ENCODE results near the gene GPLD1.

The GPLD1 gene

GRCh38 chr6:24500683-24501082, 11.3 kb upstream of the GPLD1 start:
- Histone ChIP-seq H3K36me3 (ENCODE audit: control insufficient read depth in 1 of 2, insufficient read depth in 2 of 2, low read length in 2 of 2) (peaks cover 3 to 4% of the 10 kb centered on the region in 2 donors), H3K9me3 (ENCODE audit: control insufficient read depth in 1 of 2, low read length in 2 of 2) (no peaks in the 10 kb centered on the region), H3K9ac (ENCODE audit: low read depth in 1 of 2, low read length in 2 of 2) (no peak overlapping the region), H3K27ac (ENCODE audit: low read depth, low read length) (no peak overlapping the region), H3K4me3 (ENCODE audit: low read depth in 1 of 2, low read length in 2 of 2) (no peak overlapping the region), H3K4me1 (ENCODE audit: control insufficient read depth in 1 of 2, insufficient read depth in 2 of 2, low read length in 2 of 2) (peaks cover 0 to 3% of the 10 kb centered on the region in 2 donors), H3K27me3 (ENCODE audit: control insufficient read depth in 1 of 2, insufficient read depth in 2 of 2, low read length in 2 of 2) (no peaks in the 10 kb centered on the region)

- Histone ChIP-seq H3K4me1 (ENCODE audit: control insufficient read depth in 1 of 2, insufficient read depth in 2 of 2, low read length in 2 of 2) (peaks cover 7 to 9% of the 10 kb centered on the region in 2 donors), H3K4me3 (ENCODE audit: low read depth in 1 of 2, low read length in 2 of 2) (no peak overlapping the region), H3K27ac (ENCODE audit: low read depth, low read length) (no peak overlapping the region), H3K36me3 (ENCODE audit: control insufficient read depth in 1 of 2, insufficient read depth in 2 of 2, low read length in 2 of 2) (peaks cover 3 to 4% of the 10 kb centered on the region in 2 donors), H3K9me3 (ENCODE audit: control insufficient read depth in 1 of 2, low read length in 2 of 2) (no peaks in the 10 kb centered on the region), H3K9ac (ENCODE audit: low read depth in 1 of 2, low read length in 2 of 2) (no peak overlapping the region), H3K27me3 (ENCODE audit: control insufficient read depth in 1 of 2, insufficient read depth in 2 of 2, low read length in 2 of 2) (peaks cover 0 to 3% of the 10 kb centered on the region in 2 donors)
These were observed 8.0 kb upstream of the GPLD1 start for GRCh38 chr6:24497254-24497970.

GRCh38 chr6:24494821-24495795, 5.7 kb upstream of the GPLD1 start, which contains the start of gene ALDH5A1:
Gene ALDH5A1, plus strand, starts transcription at chr6:24494969. Its CDS starts 28 bp downstream, at chr6:24494997.
- Histone ChIP-seq H3K4me1 (ENCODE audit: control insufficient read depth in 1 of 2, insufficient read depth in 2 of 2, low read length in 2 of 2) (peaks cover 7 to 9% of the 10 kb centered on the region in 2 donors), H3K36me3 (ENCODE audit: control insufficient read depth in 1 of 2, insufficient read depth in 2 of 2, low read length in 2 of 2) (peaks cover 3 to 4% of the 10 kb centered on the region in 2 donors), H3K27ac (ENCODE audit: low read depth, low read length) (peak within 1 kb of the TSS; percentile 68), H3K9me3 (ENCODE audit: control insufficient read depth in 1 of 2, low read length in 2 of 2) (no peaks in the 10 kb centered on the region), H3K9ac (ENCODE audit: low read depth in 1 of 2, low read length in 2 of 2) (peak within 1 kb of the TSS; percentile 41 to 73), H3K4me3 (ENCODE audit: low read depth in 1 of 2, low read length in 2 of 2) (peak within 1 kb of the TSS; percentile 77 to 82), H3K27me3 (ENCODE audit: control insufficient read depth in 1 of 2, insufficient read depth in 2 of 2, low read length in 2 of 2) (peaks cover 0 to 3% of the 10 kb centered on the region in 2 donors)

- H3K9me3 ChIP-seq (ENCODE audit: control insufficient read depth in 1 of 2, low read length in 2 of 2): no peaks in the 10 kb centered on the region
- peak overlapping the region; percentile 77 to 82 for H3K4me3 ChIP-seq (ENCODE audit: low read depth in 1 of 2, low read length in 2 of 2)
- no peak overlapping the region for H3K27ac ChIP-seq (ENCODE audit: low read depth, low read length)
- H3K9ac ChIP-seq (ENCODE audit: low read depth in 1 of 2, low read length in 2 of 2): peak overlapping the region in 1 of 2 donors; percentile 51
- H3K27me3 ChIP-seq (ENCODE audit: control insufficient read depth in 1 of 2, insufficient read depth in 2 of 2, low read length in 2 of 2): peaks cover 0 to 3% of the 10 kb centered on the region in 2 donors
- H3K4me1 ChIP-seq (ENCODE audit: control insufficient read depth in 1 of 2, insufficient read depth in 2 of 2, low read length in 2 of 2): peaks cover 7 to 9% of the 10 kb centered on the region in 2 donors
- peaks cover 3 to 4% of the 10 kb centered on the region in 2 donors for H3K36me3 ChIP-seq (ENCODE audit: control insufficient read depth in 1 of 2, insufficient read depth in 2 of 2, low read length in 2 of 2)
These were observed 4.8 kb upstream of the GPLD1 start for GRCh38 chr6:24493945-24494820.

GRCh38 chr6:24492475-24492874, 3.1 kb upstream of the GPLD1 start:
- Histone ChIP-seq H3K36me3 (ENCODE audit: control insufficient read depth in 1 of 2, insufficient read depth in 2 of 2, low read length in 2 of 2) (peaks cover 0 to 4% of the 10 kb centered on the region in 2 donors), H3K27ac (ENCODE audit: low read depth, low read length) (no peak overlapping the region), H3K9me3 (ENCODE audit: control insufficient read depth in 1 of 2, low read length in 2 of 2) (no peaks in the 10 kb centered on the region), H3K27me3 (ENCODE audit: control insufficient read depth in 1 of 2, insufficient read depth in 2 of 2, low read length in 2 of 2) (peaks cover 0 to 3% of the 10 kb centered on the region in 2 donors), H3K4me1 (ENCODE audit: control insufficient read depth in 1 of 2, insufficient read depth in 2 of 2, low read length in 2 of 2) (peaks cover 7 to 9% of the 10 kb centered on the region in 2 donors), H3K4me3 (ENCODE audit: low read depth in 1 of 2, low read length in 2 of 2) (no peak overlapping the region), H3K9ac (ENCODE audit: low read depth in 1 of 2, low read length in 2 of 2) (no peak overlapping the region)

GRCh38 chr6:24490948-24491347, 1.6 kb upstream of the GPLD1 start:
- peaks cover 7 to 9% of the 10 kb centered on the region in 2 donors for H3K4me1 ChIP-seq (ENCODE audit: control insufficient read depth in 1 of 2, insufficient read depth in 2 of 2, low read length in 2 of 2)
- H3K9ac ChIP-seq (ENCODE audit: low read depth in 1 of 2, low read length in 2 of 2): no peak overlapping the region
- no peaks in the 10 kb centered on the region for H3K9me3 ChIP-seq (ENCODE audit: control insufficient read depth in 1 of 2, low read length in 2 of 2)
- H3K27me3 ChIP-seq (ENCODE audit: control insufficient read depth in 1 of 2, insufficient read depth in 2 of 2, low read length in 2 of 2): peaks cover 0 to 3% of the 10 kb centered on the region in 2 donors
- no peak overlapping the region for H3K4me3 ChIP-seq (ENCODE audit: low read depth in 1 of 2, low read length in 2 of 2)
- no peaks in the 10 kb centered on the region for H3K36me3 ChIP-seq (ENCODE audit: control insufficient read depth in 1 of 2, insufficient read depth in 2 of 2, low read length in 2 of 2)
- no peak overlapping the region for H3K27ac ChIP-seq (ENCODE audit: low read depth, low read length)

GRCh38 chr6:24489881-24490280, 503 bp upstream of the GPLD1 start:
- Histone ChIP-seq H3K9ac (ENCODE audit: low read depth in 1 of 2, low read length in 2 of 2) (no peak overlapping the region), H3K4me3 (ENCODE audit: low read depth in 1 of 2, low read length in 2 of 2) (no peak overlapping the region)

GRCh38 chr6:24486065-24486464, 3.3 kb downstream of the GPLD1 start:
- Histone ChIP-seq H3K27me3 (ENCODE audit: control insufficient read depth in 1 of 2, insufficient read depth in 2 of 2, low read length in 2 of 2) (no peaks in the 10 kb centered on the region), H3K9me3 (ENCODE audit: control insufficient read depth in 1 of 2, low read length in 2 of 2) (no peaks in the 10 kb centered on the region), H3K27ac (ENCODE audit: low read depth, low read length) (no peak overlapping the region), H3K4me3 (ENCODE audit: low read depth in 1 of 2, low read length in 2 of 2) (no peak overlapping the region), H3K4me1 (ENCODE audit: control insufficient read depth in 1 of 2, insufficient read depth in 2 of 2, low read length in 2 of 2) (no peaks in the 10 kb centered on the region), H3K36me3 (ENCODE audit: control insufficient read depth in 1 of 2, insufficient read depth in 2 of 2, low read length in 2 of 2) (no peaks in the 10 kb centered on the region), H3K9ac (ENCODE audit: low read depth in 1 of 2, low read length in 2 of 2) (no peak overlapping the region)

More at GRCh38 chr6:24489881-24490280, 503 bp upstream of the GPLD1 start:
- Histone ChIP-seq H3K27me3 (ENCODE audit: control insufficient read depth in 1 of 2, insufficient read depth in 2 of 2, low read length in 2 of 2) (peaks cover 0 to 3% of the 10 kb centered on the region in 2 donors), H3K4me1 (ENCODE audit: control insufficient read depth in 1 of 2, insufficient read depth in 2 of 2, low read length in 2 of 2) (peaks cover 5 to 7% of the 10 kb centered on the region in 2 donors), H3K36me3 (ENCODE audit: control insufficient read depth in 1 of 2, insufficient read depth in 2 of 2, low read length in 2 of 2) (no peaks in the 10 kb centered on the region), H3K27ac (ENCODE audit: low read depth, low read length) (no peak overlapping the region), H3K9me3 (ENCODE audit: control insufficient read depth in 1 of 2, low read length in 2 of 2) (no peaks in the 10 kb centered on the region)

GRCh38 chr6:24484657-24485323, 4.6 kb downstream of the GPLD1 start:
- Histone ChIP-seq H3K4me3 (ENCODE audit: low read depth in 1 of 2, low read length in 2 of 2) (no peak overlapping the region), H3K9me3 (ENCODE audit: control insufficient read depth in 1 of 2, low read length in 2 of 2) (no peaks in the 10 kb centered on the region), H3K27ac (ENCODE audit: low read depth, low read length) (no peak overlapping the region), H3K27me3 (ENCODE audit: control insufficient read depth in 1 of 2, insufficient read depth in 2 of 2, low read length in 2 of 2) (no peaks in the 10 kb centered on the region), H3K36me3 (ENCODE audit: control insufficient read depth in 1 of 2, insufficient read depth in 2 of 2, low read length in 2 of 2) (no peaks in the 10 kb centered on the region), H3K4me1 (ENCODE audit: control insufficient read depth in 1 of 2, insufficient read depth in 2 of 2, low read length in 2 of 2) (no peaks in the 10 kb centered on the region), H3K9ac (ENCODE audit: low read depth in 1 of 2, low read length in 2 of 2) (no peak overlapping the region)

All from duodenal mucosa (tissue), 2 donors.